Measurements from ENCODE around the gene ARVCF. TPM values are rescaled to one million over a fixed set of nuclear protein-coding genes. Genes with fewer than 3 reads are reported as not detected.

The ARVCF gene
- total and polyA plus RNA-seq, 2 of the 8 experiments (the other 6 are each of a cell fraction or from before 2014, with no cell fraction given): 31.0 to 43.2 TPM

GRCh38 chr22:19978748-19979147 is 37.9 kb downstream of the ARVCF start (continued):
- TF ChIP-seq HDAC2 (IDR thresholded peaks at IDR 0.05; ENCODE audit: borderline replicate concordance in 1 of 2, low read depth in 2 of 2, low read length in 2 of 2) (no peak), BACH1 (IDR thresholded peaks at IDR 0.05; ENCODE audit: low read length) (no peak), SIRT6 (IDR thresholded peaks at IDR 0.05; ENCODE audit: low read length) (no peak)
- TF ChIP-seq, protein P1, sequence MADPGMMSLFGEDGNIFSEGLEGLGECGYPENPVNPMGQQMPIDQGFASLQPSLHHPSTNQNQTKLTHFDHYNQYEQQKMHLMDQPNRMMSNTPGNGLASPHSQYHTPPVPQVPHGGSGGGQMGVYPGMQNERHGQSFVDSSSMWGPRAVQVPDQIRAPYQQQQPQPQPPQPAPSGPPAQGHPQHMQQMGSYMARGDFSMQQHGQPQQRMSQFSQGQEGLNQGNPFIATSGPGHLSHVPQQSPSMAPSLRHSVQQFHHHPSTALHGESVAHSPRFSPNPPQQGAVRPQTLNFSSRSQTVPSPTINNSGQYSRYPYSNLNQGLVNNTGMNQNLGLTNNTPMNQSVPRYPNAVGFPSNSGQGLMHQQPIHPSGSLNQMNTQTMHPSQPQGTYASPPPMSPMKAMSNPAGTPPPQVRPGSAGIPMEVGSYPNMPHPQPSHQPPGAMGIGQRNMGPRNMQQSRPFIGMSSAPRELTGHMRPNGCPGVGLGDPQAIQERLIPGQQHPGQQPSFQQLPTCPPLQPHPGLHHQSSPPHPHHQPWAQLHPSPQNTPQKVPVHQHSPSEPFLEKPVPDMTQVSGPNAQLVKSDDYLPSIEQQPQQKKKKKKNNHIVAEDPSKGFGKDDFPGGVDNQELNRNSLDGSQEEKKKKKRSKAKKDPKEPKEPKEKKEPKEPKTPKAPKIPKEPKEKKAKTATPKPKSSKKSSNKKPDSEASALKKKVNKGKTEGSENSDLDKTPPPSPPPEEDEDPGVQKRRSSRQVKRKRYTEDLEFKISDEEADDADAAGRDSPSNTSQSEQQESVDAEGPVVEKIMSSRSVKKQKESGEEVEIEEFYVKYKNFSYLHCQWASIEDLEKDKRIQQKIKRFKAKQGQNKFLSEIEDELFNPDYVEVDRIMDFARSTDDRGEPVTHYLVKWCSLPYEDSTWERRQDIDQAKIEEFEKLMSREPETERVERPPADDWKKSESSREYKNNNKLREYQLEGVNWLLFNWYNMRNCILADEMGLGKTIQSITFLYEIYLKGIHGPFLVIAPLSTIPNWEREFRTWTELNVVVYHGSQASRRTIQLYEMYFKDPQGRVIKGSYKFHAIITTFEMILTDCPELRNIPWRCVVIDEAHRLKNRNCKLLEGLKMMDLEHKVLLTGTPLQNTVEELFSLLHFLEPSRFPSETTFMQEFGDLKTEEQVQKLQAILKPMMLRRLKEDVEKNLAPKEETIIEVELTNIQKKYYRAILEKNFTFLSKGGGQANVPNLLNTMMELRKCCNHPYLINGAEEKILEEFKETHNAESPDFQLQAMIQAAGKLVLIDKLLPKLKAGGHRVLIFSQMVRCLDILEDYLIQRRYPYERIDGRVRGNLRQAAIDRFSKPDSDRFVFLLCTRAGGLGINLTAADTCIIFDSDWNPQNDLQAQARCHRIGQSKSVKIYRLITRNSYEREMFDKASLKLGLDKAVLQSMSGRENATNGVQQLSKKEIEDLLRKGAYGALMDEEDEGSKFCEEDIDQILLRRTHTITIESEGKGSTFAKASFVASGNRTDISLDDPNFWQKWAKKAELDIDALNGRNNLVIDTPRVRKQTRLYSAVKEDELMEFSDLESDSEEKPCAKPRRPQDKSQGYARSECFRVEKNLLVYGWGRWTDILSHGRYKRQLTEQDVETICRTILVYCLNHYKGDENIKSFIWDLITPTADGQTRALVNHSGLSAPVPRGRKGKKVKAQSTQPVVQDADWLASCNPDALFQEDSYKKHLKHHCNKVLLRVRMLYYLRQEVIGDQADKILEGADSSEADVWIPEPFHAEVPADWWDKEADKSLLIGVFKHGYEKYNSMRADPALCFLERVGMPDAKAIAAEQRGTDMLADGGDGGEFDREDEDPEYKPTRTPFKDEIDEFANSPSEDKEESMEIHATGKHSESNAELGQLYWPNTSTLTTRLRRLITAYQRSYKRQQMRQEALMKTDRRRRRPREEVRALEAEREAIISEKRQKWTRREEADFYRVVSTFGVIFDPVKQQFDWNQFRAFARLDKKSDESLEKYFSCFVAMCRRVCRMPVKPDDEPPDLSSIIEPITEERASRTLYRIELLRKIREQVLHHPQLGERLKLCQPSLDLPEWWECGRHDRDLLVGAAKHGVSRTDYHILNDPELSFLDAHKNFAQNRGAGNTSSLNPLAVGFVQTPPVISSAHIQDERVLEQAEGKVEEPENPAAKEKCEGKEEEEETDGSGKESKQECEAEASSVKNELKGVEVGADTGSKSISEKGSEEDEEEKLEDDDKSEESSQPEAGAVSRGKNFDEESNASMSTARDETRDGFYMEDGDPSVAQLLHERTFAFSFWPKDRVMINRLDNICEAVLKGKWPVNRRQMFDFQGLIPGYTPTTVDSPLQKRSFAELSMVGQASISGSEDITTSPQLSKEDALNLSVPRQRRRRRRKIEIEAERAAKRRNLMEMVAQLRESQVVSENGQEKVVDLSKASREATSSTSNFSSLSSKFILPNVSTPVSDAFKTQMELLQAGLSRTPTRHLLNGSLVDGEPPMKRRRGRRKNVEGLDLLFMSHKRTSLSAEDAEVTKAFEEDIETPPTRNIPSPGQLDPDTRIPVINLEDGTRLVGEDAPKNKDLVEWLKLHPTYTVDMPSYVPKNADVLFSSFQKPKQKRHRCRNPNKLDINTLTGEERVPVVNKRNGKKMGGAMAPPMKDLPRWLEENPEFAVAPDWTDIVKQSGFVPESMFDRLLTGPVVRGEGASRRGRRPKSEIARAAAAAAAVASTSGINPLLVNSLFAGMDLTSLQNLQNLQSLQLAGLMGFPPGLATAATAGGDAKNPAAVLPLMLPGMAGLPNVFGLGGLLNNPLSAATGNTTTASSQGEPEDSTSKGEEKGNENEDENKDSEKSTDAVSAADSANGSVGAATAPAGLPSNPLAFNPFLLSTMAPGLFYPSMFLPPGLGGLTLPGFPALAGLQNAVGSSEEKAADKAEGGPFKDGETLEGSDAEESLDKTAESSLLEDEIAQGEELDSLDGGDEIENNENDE (IDR thresholded peaks at IDR 0.05; ENCODE audit: insufficient replicate concordance, low read length): no peak
